Caco-2 (cell line): ENCODE measurements around the gene MYT1. TPM values are rescaled to one million over a fixed set of nuclear protein-coding genes. Genes with fewer than 3 reads are reported as not detected.

Experiments
- BruUV-seq: library from RNA; stranded (reverse); fragments of 400-500 nt; replicated peaks from 2 replicates; lab custom pipeline; 2021; lab: Mats Ljungman, UMichigan
- CTCF ChIA-PET: fragments of 300-600 bp; sonication (Branson Sonifier 250); formaldehyde crosslinking; loops from one replicate; lab custom pipeline; 2022; ENCODE audit warnings: antibody characterized with exemption; lab: Charles Lee
- POLR2A ChIA-PET: fragments of 300-600 bp; sonication (Branson Sonifier 250); formaldehyde crosslinking; loops from one replicate; lab custom pipeline; 2022; ENCODE audit warnings: antibody characterized with exemption; lab: Charles Lee
- DNase-seq, 2 experiments: peaks; one replicate each; pipeline versions ENCODE4 v3.0.0 to v3.0.0-alpha.2; 2020 to 2022
- H3K27me3 ChIP-seq: replicated peaks from 2 replicates; pipeline ENCODE4 v1.6.0; 2011; ENCODE audit warnings: low read length; ENCODE audit not compliant: control insufficient read depth, insufficient read depth
- H3K36me3 ChIP-seq: 2 replicates; pipeline ENCODE4 v1.5.1; 2011; ENCODE audit warnings: low read length; ENCODE audit not compliant: control insufficient read depth, insufficient read depth
- H3K4me1 ChIP-seq: fragments of 250-450 bp; sonication (Bioruptor Pico); 2 replicates; pipeline ENCODE4 v1.5.1; 2020; ENCODE audit warnings: mild to moderate bottlenecking
- H3K4me3 ChIP-seq: 2 replicates; pipeline ENCODE4 v1.5.1; 2011; ENCODE audit warnings: low read depth, mild to moderate bottlenecking, control low read depth, low read length
- H3K9me3 ChIP-seq: fragments of 250-450 bp; sonication (Bioruptor Pico); 2 replicates; pipeline ENCODE4 v1.5.1; 2020; ENCODE audit warnings: mild to moderate bottlenecking, moderate library complexity
- H3K27ac Mint-ChIP-seq: one replicate; pipeline ENCODE4 v1.8.0; 2022; ENCODE audit warnings: mixed read lengths; ENCODE audit not compliant: unreplicated experiment
- H3K27me3 Mint-ChIP-seq: one replicate; pipeline ENCODE4 v1.8.0; 2022; ENCODE audit warnings: mixed read lengths; ENCODE audit not compliant: insufficient read depth, unreplicated experiment
- H3K36me3 Mint-ChIP-seq: one replicate; pipeline ENCODE4 v1.8.0; 2022; ENCODE audit warnings: mild to moderate bottlenecking, mixed read lengths; ENCODE audit not compliant: insufficient read depth, unreplicated experiment
- H3K4me1 Mint-ChIP-seq: one replicate; pipeline ENCODE4 v1.8.0; 2022; ENCODE audit warnings: low read depth, mixed read lengths; ENCODE audit not compliant: unreplicated experiment
- H3K4me3 Mint-ChIP-seq: one replicate; pipeline ENCODE4 v1.8.0; 2022; ENCODE audit warnings: mild to moderate bottlenecking, moderate library complexity, mixed read lengths; ENCODE audit not compliant: unreplicated experiment
- H3K9me3 Mint-ChIP-seq: one replicate; pipeline ENCODE4 v1.8.0; 2022; ENCODE audit warnings: mixed read lengths; ENCODE audit not compliant: unreplicated experiment
- intact Hi-C: fragments of 100-400 bp; cut with micrococcal nuclease; formaldehyde crosslinking; loops from one replicate; pipeline ENCODE4 v1.10.0; 2022; ENCODE audit not compliant: unreplicated experiment
- total RNA-seq: library from RNA; stranded (reverse); gene quantifications from 2 replicates; pipeline ENCODE4 v1.2.3, GENCODE V29; 2022
- TF ChIP-seq, protein P1 (sequence below), 2 experiments: fragments of 200-600 bp in 1 of 2; IDR thresholded peaks; 1 replicate in 1 of 2; 2 replicates in 1 of 2; pipeline versions ENCODE4 v1.5.1 to v1.8.0; 2011 to 2022; ENCODE audit warnings: antibody characterized with exemption in 1 of 2, control low read depth in 1 of 2, inconsistent platforms in 1 of 2, low read depth in 1 of 2, low read length in 1 of 2, mild to moderate bottlenecking in 1 of 2, moderate library complexity in 1 of 2; ENCODE audit not compliant: insufficient read depth in 1 of 2, severe bottlenecking in 1 of 2, unreplicated experiment in 1 of 2

The MYT1 gene
- total RNA-seq, 1 experiment from 2014 or later = 0.25 TPM

DNA sequence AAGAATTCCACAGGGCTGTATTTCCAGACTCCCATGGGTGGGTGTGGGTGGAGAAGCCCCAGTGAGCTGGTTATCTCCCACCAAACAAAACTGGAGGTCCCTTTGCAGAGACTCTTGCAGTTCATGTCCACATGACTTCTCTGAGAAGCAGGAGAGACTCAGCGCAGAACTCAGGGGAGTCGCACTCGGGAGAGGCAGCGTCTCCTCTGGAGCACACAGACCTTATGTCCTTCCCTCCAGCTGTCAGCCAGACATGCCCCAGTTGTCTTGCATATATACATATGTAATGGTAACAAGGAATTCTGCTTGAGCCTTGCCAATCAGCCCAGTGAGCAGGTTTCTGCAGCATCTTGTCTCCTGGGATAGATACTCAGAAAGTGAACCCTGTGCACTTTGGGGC is 23.8 kb downstream of the MYT1 start:
- TF ChIP-seq, protein P1, sequence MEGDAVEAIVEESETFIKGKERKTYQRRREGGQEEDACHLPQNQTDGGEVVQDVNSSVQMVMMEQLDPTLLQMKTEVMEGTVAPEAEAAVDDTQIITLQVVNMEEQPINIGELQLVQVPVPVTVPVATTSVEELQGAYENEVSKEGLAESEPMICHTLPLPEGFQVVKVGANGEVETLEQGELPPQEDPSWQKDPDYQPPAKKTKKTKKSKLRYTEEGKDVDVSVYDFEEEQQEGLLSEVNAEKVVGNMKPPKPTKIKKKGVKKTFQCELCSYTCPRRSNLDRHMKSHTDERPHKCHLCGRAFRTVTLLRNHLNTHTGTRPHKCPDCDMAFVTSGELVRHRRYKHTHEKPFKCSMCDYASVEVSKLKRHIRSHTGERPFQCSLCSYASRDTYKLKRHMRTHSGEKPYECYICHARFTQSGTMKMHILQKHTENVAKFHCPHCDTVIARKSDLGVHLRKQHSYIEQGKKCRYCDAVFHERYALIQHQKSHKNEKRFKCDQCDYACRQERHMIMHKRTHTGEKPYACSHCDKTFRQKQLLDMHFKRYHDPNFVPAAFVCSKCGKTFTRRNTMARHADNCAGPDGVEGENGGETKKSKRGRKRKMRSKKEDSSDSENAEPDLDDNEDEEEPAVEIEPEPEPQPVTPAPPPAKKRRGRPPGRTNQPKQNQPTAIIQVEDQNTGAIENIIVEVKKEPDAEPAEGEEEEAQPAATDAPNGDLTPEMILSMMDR (IDR thresholded peaks at IDR 0.05; ENCODE audit: insufficient read depth in 1 of 2, low read depth in 1 of 2, low read length in 1 of 2, severe bottlenecking in 1 of 2, unreplicated experiment in 1 of 2) = no peak
- CTCF ChIA-PET = no interaction called here
- peaks cover 14% of the 10 kb centered on the region for H3K9me3 ChIP-seq
- intact Hi-C loops = loop anchor here (5.0 kb wide), 1 partner anchor 34 kb away; no protein-coding TSS in a partner anchor
- peak overlapping the region; percentile 69 for H3K27ac Mint-ChIP-seq
- DNase-seq = no peak
- H3K27me3 Mint-ChIP-seq = peaks cover 9% of the 10 kb centered on the region
- H3K36me3 ChIP-seq = no peaks in the 10 kb centered on the region
- peaks cover 21% of the 10 kb centered on the region for H3K4me1 Mint-ChIP-seq
- H3K27me3 ChIP-seq = no peaks in the 10 kb centered on the region
- POLR2A ChIA-PET = no interaction called here
- no peak overlapping the region for H3K4me3 ChIP-seq
- peaks cover 9% of the 10 kb centered on the region for H3K36me3 Mint-ChIP-seq
- no peak overlapping the region for H3K4me3 Mint-ChIP-seq
- peaks cover 15% of the 10 kb centered on the region for H3K9me3 Mint-ChIP-seq
- no TSS peak for BruUV-seq
- H3K4me1 ChIP-seq = peaks cover 22% of the 10 kb centered on the region

DNA sequence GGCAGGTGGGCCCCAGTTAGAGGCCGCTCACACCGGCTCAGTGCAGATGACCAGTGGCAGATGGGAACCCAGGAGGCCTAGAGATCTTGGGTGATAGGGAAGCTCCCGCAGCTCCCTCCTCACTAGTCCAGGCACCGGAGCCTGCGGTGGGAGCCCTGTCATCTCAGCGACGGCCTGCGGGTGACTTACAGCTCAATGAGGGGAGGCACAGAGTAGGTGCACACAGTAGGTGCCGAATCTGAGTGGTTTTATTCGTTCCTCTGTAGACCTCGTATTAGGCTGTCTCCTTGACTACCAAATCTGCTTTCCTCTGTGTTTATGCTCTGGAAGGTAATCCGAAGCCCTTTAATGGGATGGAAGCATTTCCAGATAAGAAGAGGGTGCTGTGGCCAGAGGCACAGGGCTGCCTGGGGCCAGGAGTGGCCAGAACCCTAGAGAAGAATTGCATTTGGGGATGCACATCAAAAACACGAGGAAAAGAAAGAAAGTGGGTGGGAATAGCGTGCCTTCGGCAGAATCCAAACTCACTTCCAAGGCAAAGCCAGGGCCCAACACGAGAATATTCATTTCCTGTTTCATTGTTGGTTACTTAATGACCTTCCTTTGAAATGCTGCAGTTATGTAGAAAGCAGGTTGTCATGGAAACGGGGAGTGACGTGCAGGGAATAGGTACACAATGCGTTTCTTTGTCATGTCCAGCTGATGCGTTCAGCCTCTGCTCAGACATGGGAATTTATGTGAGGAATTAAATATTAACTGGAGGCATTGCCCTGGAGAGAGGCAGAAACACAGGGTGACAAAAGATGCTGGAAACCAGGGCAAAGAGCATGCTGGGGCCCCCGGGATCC is 24.7 kb downstream of the MYT1 start:
- peaks cover 11% of the 10 kb centered on the region for H3K9me3 ChIP-seq
- H3K36me3 ChIP-seq = no peaks in the 10 kb centered on the region
- intact Hi-C loops = loop anchor here (5.0 kb wide), 1 partner anchor 33 kb away; no protein-coding TSS in a partner anchor
- Mint-ChIP-seq H3K36me3 (peaks cover 9% of the 10 kb centered on the region), H3K27ac (peak overlapping the region; percentile 69), H3K9me3 (peaks cover 15% of the 10 kb centered on the region), H3K4me1 (peaks cover 21% of the 10 kb centered on the region), H3K27me3 (peaks cover 12% of the 10 kb centered on the region), H3K4me3 (peak overlapping the region; percentile 46)
- ChIA-PET POLR2A (no interaction called here), CTCF (interaction anchor here (0.8 kb wide), 1 partner anchor 34 kb away, joined by 3 read pairs; no protein-coding TSS in a partner anchor)
- H3K4me1 ChIP-seq = peaks cover 22% of the 10 kb centered on the region
- BruUV-seq = no TSS peak
- no peaks in the 10 kb centered on the region for H3K27me3 ChIP-seq
- TF ChIP-seq, protein P1 (IDR thresholded peaks at IDR 0.05; ENCODE audit: insufficient read depth in 1 of 2, low read depth in 1 of 2, low read length in 1 of 2, severe bottlenecking in 1 of 2, unreplicated experiment in 1 of 2) = no peak
- no peak overlapping the region for H3K4me3 ChIP-seq
- DNase-seq = peak; percentile 86 to 95

DNA sequence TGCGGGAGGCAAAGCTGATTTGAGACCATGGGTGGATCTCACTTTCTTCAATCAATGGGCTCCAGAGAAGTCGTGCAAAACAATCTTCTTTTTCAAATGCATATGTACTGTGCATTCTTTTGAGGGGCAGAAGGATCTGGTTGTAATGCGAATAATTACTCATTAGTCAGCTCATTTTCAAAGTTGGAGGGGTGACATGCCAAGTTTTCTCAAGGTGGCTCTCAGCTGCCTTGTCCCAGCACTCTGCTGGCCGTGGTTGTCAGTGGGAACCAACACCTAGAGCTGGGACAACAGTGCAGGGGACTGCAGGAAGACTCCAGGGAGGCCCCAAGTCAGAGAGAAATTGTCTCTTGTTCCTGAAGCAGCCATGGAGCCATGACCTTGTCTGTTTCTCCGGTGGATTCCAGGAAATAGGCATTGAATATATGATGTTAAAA is 25.3 kb downstream of the MYT1 start:
- ChIA-PET CTCF (interaction anchor here (0.8 kb wide), 1 partner anchor 34 kb away, joined by 3 read pairs; no protein-coding TSS in a partner anchor), POLR2A (no interaction called here)
- Mint-ChIP-seq H3K4me3 (peak overlapping the region; percentile 46), H3K36me3 (peaks cover 9% of the 10 kb centered on the region), H3K4me1 (peaks cover 21% of the 10 kb centered on the region), H3K9me3 (peaks cover 9% of the 10 kb centered on the region), H3K27ac (peak overlapping the region; percentile 69), H3K27me3 (peaks cover 16% of the 10 kb centered on the region)
- intact Hi-C loops = loop anchor here (5.0 kb wide), 1 partner anchor 33 kb away; no protein-coding TSS in a partner anchor
- H3K27me3 ChIP-seq = no peaks in the 10 kb centered on the region
- no TSS peak for BruUV-seq
- peak in 1 of 2 experiments; percentile 37 for DNase-seq
- H3K9me3 ChIP-seq = peaks cover 11% of the 10 kb centered on the region
- H3K4me1 ChIP-seq = peaks cover 22% of the 10 kb centered on the region
- H3K36me3 ChIP-seq = no peaks in the 10 kb centered on the region
- H3K4me3 ChIP-seq = no peak overlapping the region
- TF ChIP-seq, protein P1 (IDR thresholded peaks at IDR 0.05; ENCODE audit: insufficient read depth in 1 of 2, low read depth in 1 of 2, low read length in 1 of 2, severe bottlenecking in 1 of 2, unreplicated experiment in 1 of 2) = no peak
